PC-3 (cell line): ENCODE results near the gene HBEGF. TPM values are rescaled to one million over a fixed set of nuclear protein-coding genes. Genes with fewer than 3 reads are reported as not detected.
A peak's percentile ranks its signal among the peaks of the same experiment; 100 is the strongest.

Experiments
- ATAC-seq: fragments of 200-7000 bp; cut with Tn5 transposase; 2 replicates; pipeline ENCODE4 v1.9.1; 2020; ENCODE audit warnings: mild to moderate bottlenecking, moderate library complexity
- BruUV-seq: library from RNA; stranded (reverse); fragments of 400-500 nt; replicated peaks from 2 replicates; lab custom pipeline; 2021; lab: Mats Ljungman, UMichigan
- CTCF ChIA-PET: fragments of 300-600 bp; sonication (Branson Sonifier 250); formaldehyde crosslinking; loops from one replicate; lab custom pipeline; 2022; ENCODE audit warnings: antibody characterized with exemption; lab: Charles Lee
- POLR2A ChIA-PET: fragments of 300-600 bp; sonication (Branson Sonifier 250); formaldehyde crosslinking; loops from one replicate; lab custom pipeline; 2022; ENCODE audit warnings: antibody characterized with exemption; ENCODE audit not compliant: unreplicated experiment; lab: Charles Lee
- DNase-seq: peaks from one replicate; pipeline ENCODE4 v3.0.0-alpha.2; 2015
- H2AFZ ChIP-seq: fragments of 300-600 bp; sonication (generic); 2 replicates; pipeline ENCODE4 v1.6.0; 2016; ENCODE audit warnings: antibody characterized with exemption, low read length
- H3F3A ChIP-seq: fragments of 300-600 bp; sonication (generic); one replicate; pipeline ENCODE4 v1.6.0; 2017; ENCODE audit warnings: antibody characterized with exemption, low read length, control low read depth, mild to moderate bottlenecking; ENCODE audit not compliant: unreplicated experiment
- H3K27ac ChIP-seq: fragments of 300-600 bp; sonication (generic); 2 replicates; pipeline ENCODE4 v1.5.1; 2016; ENCODE audit warnings: mild to moderate bottlenecking, low read length
- H3K27me3 ChIP-seq: fragments of 300-600 bp; sonication (generic); 2 replicates; pipeline ENCODE4 v1.6.1; 2016; ENCODE audit warnings: low read length, mixed read lengths
- H3K36me3 ChIP-seq: fragments of 300-600 bp; sonication (generic); 2 replicates; pipeline ENCODE4 v1.6.1; 2016; ENCODE audit warnings: low read depth, mixed run types, low read length, mixed read lengths
- H3K4me1 ChIP-seq: fragments of 300-600 bp; sonication (generic); 2 replicates; pipeline ENCODE4 v1.5.1; 2016; ENCODE audit warnings: low read length; ENCODE audit not compliant: insufficient read depth
- H3K4me2 ChIP-seq: fragments of 300-600 bp; sonication (generic); 2 replicates; pipeline ENCODE4 v1.6.0; 2016; ENCODE audit warnings: low read length
- H3K4me3 ChIP-seq: fragments of 300-600 bp; sonication (generic); 2 replicates; pipeline ENCODE4 v1.5.1; 2016; ENCODE audit warnings: mild to moderate bottlenecking, low read length, mixed read lengths
- H3K79me2 ChIP-seq: fragments of 300-600 bp; sonication (generic); 2 replicates; pipeline ENCODE4 v1.6.1; 2017; ENCODE audit warnings: low read length, mixed read lengths
- H3K9ac ChIP-seq: fragments of 300-600 bp; sonication (generic); 2 replicates; pipeline ENCODE4 v1.6.0; 2016; ENCODE audit warnings: mild to moderate bottlenecking, low read length
- H3K9me2 ChIP-seq: fragments of 300-600 bp; sonication (generic); replicated peaks from 2 replicates; pipeline ENCODE4 v1.6.1; 2016; ENCODE audit warnings: mixed run types, low read length, mixed read lengths
- H3K9me3 ChIP-seq: fragments of 300-600 bp; sonication (generic); 2 replicates; pipeline ENCODE4 v1.6.1; 2016; ENCODE audit warnings: low read length, mixed read lengths
- H4K20me1 ChIP-seq: fragments of 300-600 bp; sonication (generic); 2 replicates; pipeline ENCODE4 v1.6.1; 2016; ENCODE audit warnings: low read length, mixed read lengths
- CTCF ChIP-seq: fragments of 300-600 bp; sonication (generic); conservative IDR thresholded peaks from 2 replicates; pipeline ENCODE4 v1.5.1; 2017; ENCODE audit warnings: antibody characterized with exemption, low read depth, mild to moderate bottlenecking, low read length
- EZH2 ChIP-seq: fragments of 300-600 bp; sonication (generic); IDR thresholded peaks from one replicate; pipeline ENCODE4 v1.6.1; 2017; ENCODE audit warnings: antibody characterized with exemption, mild to moderate bottlenecking, low read length; ENCODE audit not compliant: unreplicated experiment
- EZH2phosphoT487 ChIP-seq: fragments of 300-600 bp; sonication (generic); IDR thresholded peaks from 2 replicates; pipeline ENCODE4 v1.6.1; 2018; ENCODE audit warnings: mild to moderate bottlenecking, antibody characterized with exemption, low read length, borderline replicate concordance
- intact Hi-C: fragments of 100-400 bp; cut with micrococcal nuclease; formaldehyde crosslinking; loops from 2 replicates; pipeline ENCODE4 v1.9.0; 2023
- total RNA-seq: library from RNA; depleted of rRNA; stranded (reverse); fragments of >200 nt; gene quantifications from 2 replicates; pipeline ENCODE4 v1.2.3, GENCODE V29; 2014

HBEGF gene
- total RNA-seq, 1 experiment from 2014 or later, result 82.6 TPM

GRCh38 chr5:140364472-140364765 is 18.0 kb upstream of the HBEGF start:
- Histone ChIP-seq H3K27ac (no peak overlapping the region), H3K9ac (no peak overlapping the region), H3K4me1 (peaks cover 11% of the 10 kb centered on the region), H4K20me1 (no peaks in the 10 kb centered on the region), H3K9me3 (no peaks in the 10 kb centered on the region), H2AFZ (no peak overlapping the region), H3K9me2 (no peaks in the 10 kb centered on the region), H3K27me3 (no peaks in the 10 kb centered on the region), H3K36me3 (no peaks in the 10 kb centered on the region), H3F3A (no peaks in the 10 kb centered on the region), H3K4me2 (no peak overlapping the region), H3K79me2 (no peaks in the 10 kb centered on the region), H3K4me3 (no peak overlapping the region)
- BruUV-seq, result no TSS peak
- intact Hi-C loops, result no loop called here
- DNase-seq (no peak), ATAC-seq (no peak)
- POLR2A ChIA-PET, result no interaction called here
- TF ChIP-seq EZH2 (no peak), CTCF (no peak), EZH2phosphoT487 (no peak)
- CTCF ChIA-PET, result interaction anchor here (0.8 kb wide), 1 partner anchor 12 kb away, joined by 3 read pairs; no protein-coding TSS in a partner anchor

GRCh38 chr5:140363631-140364471 is 17.4 kb upstream of the HBEGF start:
- TF ChIP-seq EZH2 (no peak), CTCF (no peak), EZH2phosphoT487 (no peak)
- no peaks in the 10 kb centered on the region for H3K79me2 ChIP-seq
- H4K20me1 ChIP-seq, result no peaks in the 10 kb centered on the region
- no TSS peak for BruUV-seq
- peaks cover 11% of the 10 kb centered on the region for H3K4me1 ChIP-seq
- H3K27me3 ChIP-seq, result no peaks in the 10 kb centered on the region
- peak overlapping the region; percentile 43; the same call in 1 of the 2 replicates for H3K4me3 ChIP-seq
- H3K9ac ChIP-seq, result no peak overlapping the region
- H3K9me2 ChIP-seq, result no peaks in the 10 kb centered on the region
- peak overlapping the region; percentile 77 for H2AFZ ChIP-seq
- peak overlapping the region; percentile 78 for H3K4me2 ChIP-seq
- ChIA-PET POLR2A (no interaction called here), CTCF (interaction anchor here (0.6 to 0.8 kb wide), 3 partner anchors 9 to 70 kb away, joined by 3 to 5 read pairs (median 3); no protein-coding TSS in a partner anchor)
- H3K27ac ChIP-seq, result no peak overlapping the region
- intact Hi-C loops, result no loop called here
- ATAC-seq, result no peak
- no peaks in the 10 kb centered on the region for H3K9me3 ChIP-seq
- H3F3A ChIP-seq, result no peaks in the 10 kb centered on the region
- H3K36me3 ChIP-seq, result no peaks in the 10 kb centered on the region
- DNase-seq, result no peak
